GM21529 (cell line): ENCODE measurements around the gene VSTM1.
"Not testable (repeated sequence)": the region's sequence is repeated elsewhere in the genome, so short reads cannot be mapped to it uniquely, and the experiment has no call there.

Experiments used
- ATAC-seq: cut with Tn5 transposase; IDR thresholded peaks from one replicate; pipeline ENCODE4 v1.9.1; 2021; ENCODE audit not compliant: unreplicated experiment

VSTM1 gene

DNA sequence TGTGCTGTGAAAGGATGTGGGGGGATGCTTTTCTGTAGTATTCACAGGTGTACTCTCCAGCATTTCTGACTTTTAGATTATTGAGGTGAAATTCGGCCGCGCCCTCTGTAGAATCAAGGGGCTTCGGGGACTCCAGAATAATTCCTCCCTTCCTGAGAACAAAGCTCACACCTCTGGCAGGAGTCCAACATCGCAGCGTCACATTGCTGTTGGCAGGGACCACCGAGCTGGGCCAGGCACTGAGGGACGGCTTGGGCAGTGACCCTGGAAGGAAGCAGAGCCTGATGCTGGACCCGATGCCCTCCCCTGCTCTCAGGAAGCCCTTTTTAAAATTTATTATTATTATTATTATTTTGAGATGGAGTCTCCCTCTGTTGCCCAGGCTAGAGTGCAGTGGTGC lies 11.2 kb upstream of the VSTM1 start:
- ATAC-seq: no peak

DNA sequence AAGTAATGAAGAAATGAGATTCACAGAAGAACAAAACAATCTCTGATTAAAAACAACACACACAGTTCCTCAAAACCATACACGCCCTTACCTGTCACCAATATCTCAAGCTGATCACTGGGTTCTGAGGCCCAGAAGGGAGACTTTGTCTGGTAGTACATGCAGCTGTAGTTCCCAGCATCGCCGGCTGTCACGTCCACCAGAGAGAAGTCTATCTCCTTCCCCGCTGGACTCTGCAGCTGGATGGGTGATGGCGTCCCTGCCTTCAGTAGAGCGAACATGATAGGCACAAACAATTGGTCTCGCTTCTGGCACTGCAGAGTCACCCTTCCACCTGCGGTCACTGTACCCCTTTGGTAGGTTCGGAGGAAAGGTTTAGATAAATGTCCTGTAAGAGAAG lies 10.1 kb upstream of the VSTM1 start:
- no peak for ATAC-seq

DNA sequence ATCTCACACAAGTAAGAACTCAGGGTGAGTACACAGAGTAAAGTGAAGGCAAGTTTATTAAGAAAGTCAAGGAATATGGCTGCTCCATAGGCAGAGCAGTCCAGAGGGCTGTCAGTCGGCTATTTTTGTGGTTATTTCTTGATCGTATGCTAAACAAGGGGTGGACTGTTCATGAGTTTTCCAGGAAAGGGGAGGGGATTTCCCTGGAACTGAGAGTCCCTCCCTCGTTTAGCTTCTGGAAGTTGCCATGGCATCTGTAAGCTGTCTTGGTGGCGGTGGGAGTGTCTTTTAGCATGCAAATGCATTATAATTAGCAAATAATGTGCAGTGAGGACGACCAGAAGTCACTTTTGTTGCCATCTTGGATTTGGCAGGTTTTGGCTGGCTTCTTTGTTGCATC lies 5.8 kb upstream of the VSTM1 start:
- no peak for ATAC-seq

DNA sequence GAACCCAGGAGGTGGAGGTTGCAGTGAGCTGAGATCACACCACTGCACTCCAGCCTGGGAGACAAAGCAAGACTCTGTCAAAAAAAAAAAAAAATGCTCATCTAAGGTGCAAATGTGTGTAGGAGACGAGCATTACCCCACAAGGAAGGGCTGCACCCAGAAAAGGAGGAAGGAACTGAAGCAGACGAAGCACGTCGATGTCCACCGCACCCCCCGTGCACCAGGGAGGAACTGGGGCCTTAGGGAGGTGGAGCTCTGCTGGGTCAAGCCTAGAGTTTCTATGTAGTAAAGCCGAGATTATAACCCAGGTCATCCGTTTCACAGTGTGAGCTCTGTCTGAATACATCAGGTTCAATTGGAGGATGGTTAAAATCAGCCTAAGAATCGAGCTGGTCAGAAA lies 1.1 kb downstream of the VSTM1 start:
- no peak for ATAC-seq

DNA sequence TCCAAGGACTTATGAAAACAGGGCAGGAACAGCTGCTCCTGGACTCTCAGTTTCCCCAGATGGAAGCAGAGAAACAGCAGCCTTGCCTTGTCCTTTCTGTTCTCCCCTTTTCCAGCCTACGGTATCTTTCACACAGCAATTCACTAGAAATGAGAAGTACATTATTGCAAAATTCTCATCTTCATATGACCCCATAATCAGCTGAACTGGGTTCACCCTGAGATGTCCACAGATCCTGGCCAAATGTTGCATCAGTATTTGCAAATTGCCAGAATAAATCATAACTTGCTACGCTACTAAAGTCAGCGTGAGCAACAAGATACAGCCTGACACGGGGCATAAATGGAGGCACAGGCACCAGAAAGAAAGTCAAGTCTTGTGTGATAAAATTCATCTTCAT lies 16.1 kb downstream of the VSTM1 start:
- ATAC-seq: no peak

DNA sequence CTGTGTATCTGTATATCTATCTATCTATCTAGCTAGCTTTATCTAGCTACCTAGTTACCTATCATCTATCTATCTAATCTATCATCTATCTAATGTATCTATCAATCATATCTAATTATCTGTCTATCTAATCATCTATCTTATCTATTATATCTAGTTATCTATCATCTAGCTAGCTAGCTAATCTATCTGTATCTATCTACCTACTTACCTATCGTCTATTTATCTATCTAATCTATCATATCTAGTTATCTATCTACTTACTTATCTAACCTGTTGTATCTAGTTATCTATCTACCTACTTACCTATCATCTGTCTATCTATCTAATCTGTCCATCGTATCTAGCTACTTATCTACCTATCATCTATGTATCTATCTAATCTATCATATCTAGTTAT lies 17.9 kb downstream of the VSTM1 start:
- ATAC-seq: no peak

DNA sequence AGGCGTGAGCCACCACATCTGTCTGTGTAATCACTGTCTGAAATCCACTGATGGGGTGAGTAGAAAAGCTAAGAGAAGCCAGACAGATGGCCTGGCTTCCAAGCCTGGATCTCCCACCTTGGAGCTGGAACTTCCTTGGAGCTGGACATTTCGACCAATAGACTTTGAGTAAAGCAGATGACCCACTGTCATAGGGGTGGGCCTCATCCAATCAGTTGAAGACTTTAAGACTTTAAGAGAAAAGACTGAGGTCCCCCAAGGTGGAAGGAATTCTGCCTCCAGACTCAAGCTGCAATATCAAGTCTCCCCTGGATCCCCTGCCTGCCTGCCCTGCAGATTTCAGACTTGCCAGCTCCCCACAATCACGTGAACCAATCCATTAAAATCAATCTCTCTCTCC lies 20.7 kb downstream of the VSTM1 start:
- no peak for ATAC-seq

DNA sequence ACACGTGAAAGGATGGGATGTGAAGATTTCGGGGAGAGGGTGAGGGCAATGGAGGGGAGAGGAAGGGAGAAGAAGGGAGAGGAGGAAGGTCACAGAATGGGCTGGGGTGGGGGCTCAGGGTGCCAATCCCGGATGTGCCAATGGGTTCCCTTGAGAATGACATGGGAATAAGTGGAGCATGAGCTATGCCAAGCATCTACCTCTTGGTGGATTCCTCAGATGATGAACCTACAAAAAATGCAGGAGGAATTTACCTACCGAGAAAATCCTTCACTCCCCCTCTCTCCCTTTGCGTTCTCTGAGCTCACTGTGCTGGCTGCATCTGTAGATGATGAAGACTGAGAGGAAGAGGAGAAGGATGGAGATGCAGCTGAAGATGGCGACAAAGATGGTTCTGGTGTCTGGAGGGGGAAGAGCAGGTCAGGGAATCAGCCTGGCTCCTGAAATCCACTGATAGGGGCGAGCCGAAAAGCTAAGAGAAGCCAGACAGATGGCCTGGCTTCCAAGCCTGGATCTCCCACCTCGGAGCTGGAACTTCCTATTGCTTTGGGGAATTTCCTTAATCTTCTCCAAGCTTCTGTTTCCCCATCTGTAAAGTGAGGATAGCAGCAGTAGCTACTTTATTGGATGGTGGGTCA lies 21.6 kb downstream of the VSTM1 start:
- ATAC-seq: no peak

DNA sequence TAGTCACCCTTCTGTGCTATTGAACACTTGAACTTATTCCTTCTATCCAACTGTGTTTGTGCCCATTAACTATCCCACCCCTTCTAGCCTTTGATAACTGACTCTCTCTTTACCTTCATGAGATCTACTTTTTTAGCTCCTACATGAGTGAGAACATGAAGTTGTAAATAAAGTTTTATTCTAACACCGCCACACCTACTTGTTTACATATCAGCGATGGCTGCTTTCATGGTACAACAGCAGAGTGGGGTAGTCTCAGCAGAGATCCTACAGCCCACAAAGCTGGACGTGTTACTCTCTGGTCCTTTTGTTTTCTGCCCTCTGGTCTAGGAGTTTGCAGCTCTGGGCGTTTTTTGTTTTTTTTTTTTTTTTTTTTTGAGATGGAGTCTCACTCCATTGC lies 23.7 kb downstream of the VSTM1 start:
- ATAC-seq: no peak

DNA sequence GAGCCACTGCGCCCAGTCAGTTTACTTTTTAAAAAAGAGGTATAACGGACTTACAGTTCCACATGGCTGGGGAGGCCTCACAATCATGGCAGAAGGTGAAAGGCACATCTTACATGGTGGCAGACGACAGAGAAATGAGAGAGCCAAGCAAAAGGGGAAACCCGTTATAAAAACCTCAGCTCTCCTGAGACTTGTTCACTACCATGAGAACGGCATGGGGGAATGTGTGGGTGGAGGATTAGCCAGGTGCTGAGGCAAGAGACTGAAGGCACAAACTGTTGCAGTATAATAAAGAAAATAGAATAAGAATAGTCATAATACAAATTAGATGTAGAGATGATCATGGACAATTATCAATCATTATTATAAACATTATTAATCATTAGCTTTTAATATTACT lies 27.2 kb downstream of the VSTM1 start:
- not testable (repeated sequence) for ATAC-seq

DNA sequence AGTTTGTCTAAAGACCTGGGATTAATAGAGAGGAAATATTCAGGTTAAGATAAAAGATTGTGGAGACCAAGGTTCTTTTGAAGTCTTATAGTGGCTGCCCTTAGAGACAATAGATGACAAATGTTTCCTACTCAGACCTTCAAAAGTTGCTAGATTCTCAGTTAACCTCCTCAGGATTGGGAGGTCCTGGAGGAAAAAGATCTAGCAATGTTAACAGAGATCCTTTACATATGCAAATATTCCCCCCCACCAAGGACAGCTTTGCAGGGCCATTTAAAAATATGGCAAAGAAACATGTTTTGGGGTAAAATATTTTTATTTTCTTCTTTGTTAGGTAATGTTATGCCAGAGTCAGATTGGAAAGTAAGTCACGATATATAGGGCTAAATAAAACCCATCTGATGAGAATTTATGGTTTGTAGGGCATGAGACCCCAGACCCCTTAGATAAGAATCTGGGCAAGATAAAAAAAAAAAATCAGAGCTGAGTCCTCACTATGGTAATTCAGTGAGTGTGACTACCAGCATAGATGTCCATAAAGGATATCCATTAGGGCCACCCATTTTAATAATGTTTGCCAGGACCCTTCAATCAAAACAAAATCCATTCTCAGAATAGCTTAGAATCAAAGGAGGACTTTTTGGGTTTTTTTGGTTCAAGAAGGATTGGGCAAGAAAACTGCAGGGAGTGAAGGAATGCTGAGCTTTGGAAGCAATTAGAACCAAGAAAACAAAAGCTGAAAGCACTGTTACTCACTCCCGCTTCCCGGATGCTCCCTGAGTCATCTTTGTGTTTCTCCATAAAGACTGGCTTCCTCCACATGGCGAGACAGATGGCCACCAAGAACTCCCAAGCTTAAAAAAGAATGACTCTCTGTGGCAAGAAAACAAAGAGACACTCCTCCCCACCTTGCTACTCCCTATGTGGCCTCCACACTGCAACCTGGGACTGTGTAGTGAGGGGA lies 28.2 kb downstream of the VSTM1 start:
- ATAC-seq: no peak

DNA sequence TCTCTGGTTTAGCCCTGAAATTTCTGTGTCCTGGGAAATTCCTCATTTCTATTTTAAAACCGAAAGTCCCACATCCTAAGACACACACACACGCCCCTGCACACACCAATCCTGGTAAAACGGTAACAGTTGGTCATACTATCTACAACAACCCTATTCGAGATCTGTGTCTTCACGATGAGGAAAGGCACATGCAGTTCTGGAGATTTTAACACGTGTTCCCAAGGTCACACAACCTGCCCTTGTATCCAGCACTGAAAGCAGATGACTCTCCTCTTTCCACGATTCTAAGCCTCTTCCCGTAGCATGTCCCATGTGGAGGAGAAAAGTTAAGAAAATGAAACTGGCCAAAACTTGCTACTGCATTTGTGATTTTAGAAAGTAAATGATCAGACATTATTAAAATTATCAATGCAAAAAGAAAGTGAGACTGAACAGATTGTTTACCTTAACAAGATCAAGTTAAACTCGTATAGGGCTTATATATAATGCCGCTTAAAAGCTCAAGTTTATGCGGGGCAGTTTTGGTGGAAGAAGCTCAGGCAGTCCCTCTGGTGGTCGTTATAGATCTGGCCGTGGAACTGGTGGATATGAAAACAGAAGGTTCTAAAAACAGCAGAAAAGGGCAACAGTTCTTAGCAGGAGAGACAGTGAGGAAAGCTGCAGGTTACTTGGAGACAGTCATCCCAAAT lies 32.7 kb downstream of the VSTM1 start:
- no peak for ATAC-seq

DNA sequence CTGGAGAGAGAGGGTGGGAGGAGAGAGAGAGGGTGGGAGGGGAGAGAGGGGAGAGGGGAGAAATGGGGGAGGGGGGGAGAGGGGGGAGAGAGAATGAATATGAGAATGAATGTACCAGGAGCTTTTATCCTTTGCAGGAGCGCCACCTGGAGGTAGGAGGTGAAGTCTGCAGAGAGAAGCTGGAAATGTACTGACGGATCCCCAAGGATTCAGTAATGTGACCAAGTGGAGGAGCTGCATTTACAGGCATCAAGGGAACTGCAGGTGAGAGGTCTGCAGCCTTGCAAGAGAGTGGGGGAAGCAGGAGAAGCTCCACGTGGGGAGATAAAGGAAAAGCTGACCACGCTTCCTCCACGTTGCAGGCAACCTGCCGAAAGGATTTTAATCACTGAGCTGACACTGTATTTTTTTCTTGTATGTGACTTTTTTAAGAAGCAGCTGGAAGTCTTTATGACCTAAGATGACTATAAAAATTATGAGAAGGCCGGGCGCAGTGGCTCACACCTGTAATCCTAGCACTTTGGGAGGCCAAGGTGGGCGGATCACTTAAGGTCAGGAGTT lies 33.7 kb downstream of the VSTM1 start:
- ATAC-seq: no peak

DNA sequence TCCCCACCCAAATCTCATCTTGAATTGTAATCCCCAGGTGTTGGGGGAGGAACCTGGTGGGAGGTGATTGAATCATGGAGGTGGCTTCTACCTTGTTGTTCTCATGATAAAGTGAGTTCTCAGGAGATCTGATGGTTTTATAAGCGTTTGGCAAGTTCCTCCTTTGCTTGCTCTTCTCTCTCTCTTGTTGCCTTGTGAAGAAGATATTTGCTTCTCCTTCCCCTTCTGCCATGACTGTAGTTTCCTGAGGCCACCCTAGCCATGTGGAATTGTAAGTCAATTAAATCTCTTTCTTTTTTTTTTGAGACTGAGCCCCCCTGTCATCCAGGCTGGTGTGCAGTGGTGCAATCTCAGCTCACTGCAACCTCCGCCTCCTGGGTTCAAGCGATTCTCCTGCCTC lies 34.4 kb downstream of the VSTM1 start:
- no peak for ATAC-seq

DNA sequence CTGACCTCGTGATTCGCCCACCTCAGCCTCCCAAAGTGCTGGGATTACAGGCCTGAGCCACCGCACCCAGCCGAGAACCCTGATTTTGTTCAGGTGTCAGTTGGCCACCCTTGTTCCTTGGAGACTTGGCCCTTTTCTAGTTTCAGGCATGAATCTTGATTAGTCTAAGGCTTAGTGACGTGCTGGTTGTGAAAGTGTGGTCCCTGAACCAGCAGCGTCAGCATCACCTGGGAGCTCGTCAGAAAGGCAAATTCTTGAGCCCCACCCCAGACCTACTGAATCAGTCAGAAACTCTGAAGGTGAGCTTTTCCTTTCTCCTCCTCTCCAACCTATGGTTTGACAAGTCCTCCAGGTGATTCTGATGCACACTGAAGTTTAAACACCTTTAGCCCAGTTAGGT lies 37.0 kb downstream of the VSTM1 start:
- ATAC-seq: no peak

DNA sequence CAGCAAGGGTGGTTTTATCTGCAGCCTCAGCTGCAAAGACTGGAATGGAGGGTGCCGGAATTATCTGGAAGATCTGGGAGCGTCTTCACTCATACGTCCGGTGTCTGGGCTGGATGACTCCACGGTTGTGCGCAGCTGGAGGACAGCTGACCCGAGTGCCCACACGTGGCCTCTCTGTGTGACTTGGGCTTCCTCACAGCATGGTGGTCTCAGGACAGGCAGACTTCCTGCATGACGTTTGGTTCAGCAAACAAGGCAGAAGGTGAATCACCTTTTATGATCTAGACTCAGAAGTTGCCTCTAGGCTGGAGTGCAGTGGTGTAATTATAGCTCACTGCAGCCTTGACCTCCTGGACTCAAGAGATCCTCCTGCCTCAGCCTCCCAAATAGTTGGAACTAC lies 39.0 kb downstream of the VSTM1 start:
- ATAC-seq: no peak

DNA sequence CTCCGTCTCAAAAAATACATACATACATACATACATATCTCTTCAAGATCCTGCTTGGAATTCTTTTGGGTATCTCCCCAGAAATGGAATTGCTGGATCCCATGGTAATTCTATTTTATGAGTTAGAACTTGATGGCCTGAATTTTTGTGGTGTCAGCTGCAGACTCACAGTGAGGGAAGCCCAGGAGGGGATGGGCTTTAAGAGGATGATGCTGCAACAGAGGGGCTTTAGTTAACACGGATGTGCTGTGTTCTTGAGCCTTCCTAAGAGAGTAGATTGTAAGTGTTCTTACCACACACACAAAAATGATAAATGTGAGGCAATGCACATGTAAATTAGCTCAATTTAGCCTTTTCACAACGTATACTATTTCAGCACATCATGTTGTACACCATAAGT lies 40.5 kb downstream of the VSTM1 start:
- ATAC-seq: no peak

DNA sequence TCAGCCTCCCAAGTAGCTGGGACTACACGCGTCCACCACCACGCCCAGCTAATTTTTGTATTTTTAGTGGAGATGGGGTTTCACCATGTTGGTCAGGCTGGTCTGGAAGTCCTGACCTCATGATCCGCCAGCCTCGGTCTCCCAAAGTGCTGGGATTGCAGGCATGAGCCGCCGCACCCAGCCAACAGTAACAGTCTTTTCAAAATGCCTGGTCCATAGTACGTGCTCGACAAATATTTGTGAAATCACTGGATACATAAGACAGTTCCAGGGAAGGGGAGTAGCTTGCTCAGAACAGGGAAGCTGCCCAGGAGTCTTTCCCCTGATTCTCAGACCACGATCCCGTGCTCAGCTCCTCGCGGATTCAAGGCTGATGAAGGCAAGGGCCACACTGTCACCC lies 41.8 kb downstream of the VSTM1 start:
- no peak for ATAC-seq

DNA sequence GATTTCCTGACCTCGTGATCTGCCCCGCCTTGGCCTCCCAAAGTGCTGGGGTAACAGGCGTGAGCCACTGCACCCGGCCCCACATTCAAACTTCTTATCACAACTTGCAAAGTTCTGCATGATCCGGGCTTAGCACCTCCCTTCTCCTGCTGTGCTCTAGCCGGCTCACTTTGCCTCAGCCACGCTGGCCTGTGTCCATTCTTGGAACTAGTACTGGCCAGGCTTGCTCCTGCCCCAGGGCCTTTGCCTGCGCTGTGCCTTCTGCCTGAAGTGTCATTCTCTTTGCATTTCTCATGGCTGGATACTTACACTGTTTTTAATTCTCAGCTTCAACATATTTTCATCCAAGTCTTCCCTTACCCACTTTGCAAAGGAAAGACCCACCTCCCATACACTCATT lies 42.3 kb downstream of the VSTM1 start:
- no peak for ATAC-seq

DNA sequence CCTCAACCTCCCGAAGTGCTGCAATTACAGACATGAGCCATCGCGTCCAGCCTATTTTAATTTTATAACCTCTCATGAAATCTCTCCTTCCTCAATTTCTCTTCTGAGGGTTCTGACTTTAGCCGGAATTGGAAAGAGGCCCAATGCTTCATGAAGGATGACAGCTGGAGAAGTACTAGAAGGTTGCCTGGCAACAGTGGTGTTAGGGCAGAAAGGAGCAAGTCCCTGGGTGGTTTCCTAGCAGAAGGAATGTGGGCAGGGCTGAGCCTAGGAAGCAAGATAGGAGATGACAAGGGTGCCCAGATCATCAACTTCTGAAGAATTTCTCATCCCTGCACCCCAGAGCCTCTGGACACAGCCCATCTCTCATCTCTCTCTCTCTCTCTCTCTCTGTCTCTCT lies 46.4 kb downstream of the VSTM1 start:
- ATAC-seq: no peak

DNA sequence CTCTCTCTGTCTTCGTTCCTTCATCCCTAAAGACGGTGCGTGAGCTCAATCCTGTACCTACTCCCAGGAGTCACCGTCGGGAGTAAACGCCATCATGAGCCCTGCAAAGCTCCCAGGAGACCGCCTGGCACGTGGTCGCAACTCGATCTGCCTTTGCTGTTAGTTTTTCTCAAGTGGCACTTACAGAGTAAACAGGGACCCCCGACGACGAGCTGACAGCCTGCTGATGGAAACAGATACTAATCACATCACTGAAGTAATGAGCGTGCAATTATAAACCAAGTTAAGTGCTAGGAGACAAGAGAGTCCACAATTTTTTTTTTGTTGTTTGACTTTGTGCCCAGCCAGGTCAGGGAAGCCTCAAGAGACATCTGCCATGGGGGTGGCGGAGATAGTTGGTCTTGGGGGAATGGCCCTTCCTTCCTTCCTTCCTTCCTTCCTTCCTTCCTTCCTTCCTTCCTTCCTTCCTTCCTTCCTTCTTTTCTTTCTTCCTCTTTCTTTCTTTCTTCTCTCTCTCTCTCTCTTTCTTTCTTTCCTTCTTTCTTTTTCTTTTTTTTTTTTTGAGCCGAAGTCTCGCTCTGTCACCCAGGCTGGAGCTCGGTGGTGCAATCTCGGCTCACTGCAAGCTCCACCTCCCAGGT lies 48.7 kb downstream of the VSTM1 start:
- ATAC-seq: no peak
